Iris pigment epithelial cell (primary cell): ENCODE data around the gene C5orf46.
"Not testable (repeated sequence)": the region's sequence is repeated elsewhere in the genome, so short reads cannot be mapped to it uniquely, and the experiment has no call there.

Experiments used
- DNase-seq: peaks from one replicate; pipeline ENCODE4 v3.0.0-alpha.2; 2011; ENCODE audit warnings: low read depth

Gene C5orf46

GRCh38 chr5:147893820-147894219, 12.5 kb downstream of the C5orf46 start:
- DNase-seq = peak; percentile 41

GRCh38 chr5:147892696-147893296, 13.5 kb downstream of the C5orf46 start:
- DNase-seq = peak; percentile 24

- DNase-seq = peak; percentile 48
Measured at GRCh38 chr5:147887930-147888329, 18.4 kb downstream of the C5orf46 start.

- peak; percentile 60 for DNase-seq
Measured at GRCh38 chr5:147887026-147887627, 19.2 kb downstream of the C5orf46 start.

- DNase-seq = no peak
Measured at GRCh38 chr5:147882586-147883313, 23.6 kb downstream of the C5orf46 start.

- DNase-seq = no peak
Measured at GRCh38 chr5:147880487-147880886, 25.9 kb downstream of the C5orf46 start.

GRCh38 chr5:147879784-147880183, 26.6 kb downstream of the C5orf46 start:
- no peak for DNase-seq

GRCh38 chr5:147878066-147878759, 28.1 kb downstream of the C5orf46 start, which contains the start of gene SCGB3A2:
Gene SCGB3A2 (plus strand): TSS chr5:147878711. CDS start chr5:147878804, 93 bp downstream.
- no peak for DNase-seq

- no peak for DNase-seq
Measured at GRCh38 chr5:147876626-147877025, 29.7 kb downstream of the C5orf46 start.

- DNase-seq = no peak
Measured at GRCh38 chr5:147876141-147876540, 30.2 kb downstream of the C5orf46 start.

GRCh38 chr5:147874910-147875367, 31.4 kb downstream of the C5orf46 start:
- no peak for DNase-seq

- DNase-seq = not testable (repeated sequence)
Measured at GRCh38 chr5:147874118-147874875, 32.0 kb downstream of the C5orf46 start.

- not testable (repeated sequence) for DNase-seq
Measured at GRCh38 chr5:147872744-147873435, 33.4 kb downstream of the C5orf46 start.

- not testable (repeated sequence) for DNase-seq
Measured at GRCh38 chr5:147871980-147872549, 34.3 kb downstream of the C5orf46 start.

- not testable (repeated sequence) for DNase-seq
Measured at GRCh38 chr5:147869892-147870291, 36.4 kb downstream of the C5orf46 start.

- DNase-seq = no peak
Measured at GRCh38 chr5:147869112-147869511, 37.2 kb downstream of the C5orf46 start.

GRCh38 chr5:147863454-147864158, 42.7 kb downstream of the C5orf46 start:
- DNase-seq = no peak

- no peak for DNase-seq
Measured at GRCh38 chr5:147860641-147861025, 45.7 kb downstream of the C5orf46 start.

GRCh38 chr5:147859962-147860640, 46.2 kb downstream of the C5orf46 start:
- DNase-seq = no peak
